Tibial nerve (tissue), 3 donors: ENCODE measurements around the gene EFCAB5.

Source experiments
- CTCF ChIP-seq, 5 experiments: fragments of 200-600 bp in 3 of 5; fragments of 450-650 bp in 2 of 5; sonication (generic) in 3 of 5; IDR thresholded peaks; one replicate each; pipeline ENCODE4 v1.5.1; 2016 to 2019; ENCODE audit warnings: antibody characterized with exemption in 5 of 5, mild to moderate bottlenecking in 3 of 5, moderate library complexity in 2 of 5
- POLR2A ChIP-seq, 2 donors: fragments of 450-650 bp; IDR thresholded peaks; one replicate each; pipeline ENCODE4 v1.6.1; 2017; ENCODE audit warnings: antibody characterized with exemption in 2 of 2, mild to moderate bottlenecking in 2 of 2, moderate library complexity in 2 of 2

GRCh38 chr17:30130121-30130520, 188.7 kb downstream of the EFCAB5 start:
- TF ChIP-seq CTCF (IDR thresholded peaks at IDR 0.05) (no peak), POLR2A (IDR thresholded peaks at IDR 0.05) (no peak)
